HL-60 (cell line): ENCODE data around the gene PDLIM5.

Experiments
- DNase-seq, 2 experiments: peaks; one replicate each; pipeline ENCODE4 v3.0.0-alpha.2; 2010 to 2020; ENCODE audit warnings: low read depth in 1 of 2, low spot score in 1 of 2
- H3K27ac ChIP-seq: fragments of 250-450 bp; sonication (Bioruptor Pico); replicated peaks from 2 replicates; pipeline ENCODE4 v1.5.1; 2020; ENCODE audit warnings: mild to moderate bottlenecking, moderate library complexity
- H3K27me3 ChIP-seq: fragments of 250-450 bp; sonication (Bioruptor Pico); 2 replicates; pipeline ENCODE4 v1.5.1; 2021; ENCODE audit warnings: mild to moderate bottlenecking, moderate library complexity; ENCODE audit not compliant: insufficient read depth, poor library complexity, severe bottlenecking
- H3K4me3 ChIP-seq: replicated peaks from 2 replicates; pipeline ENCODE4 v1.5.1; 2011; ENCODE audit warnings: mild to moderate bottlenecking, control low read depth, low read length; ENCODE audit not compliant: insufficient read depth
- CTCF ChIP-seq: IDR thresholded peaks from one replicate; pipeline ENCODE4 v1.5.1; 2011; ENCODE audit warnings: low read length, control low read depth, inconsistent platforms; ENCODE audit not compliant: insufficient read depth
- GABPA ChIP-seq: IDR thresholded peaks from 2 replicates; pipeline ENCODE4 v1.6.1; 2012; ENCODE audit warnings: low read depth
- POLR2AphosphoS5 ChIP-seq: IDR thresholded peaks from 2 replicates; pipeline ENCODE4 v1.6.1; 2012; ENCODE audit warnings: low read depth
- SPI1 ChIP-seq: IDR thresholded peaks from 2 replicates; pipeline ENCODE4 v1.6.1; 2012; ENCODE audit warnings: low read depth, mild to moderate bottlenecking, borderline replicate concordance
- TF ChIP-seq, protein P1 (sequence below): IDR thresholded peaks from 2 replicates; pipeline ENCODE4 v1.6.1; 2012; ENCODE audit warnings: low read depth; ENCODE audit not compliant: insufficient replicate concordance

PDLIM5 gene

GRCh38 chr4:94472056-94472826 is 20.5 kb downstream of the PDLIM5 start:
- no peak for DNase-seq
- no peaks in the 10 kb centered on the region for H3K27me3 ChIP-seq
- no peak overlapping the region for H3K27ac ChIP-seq
- TF ChIP-seq GABPA (no peak), POLR2AphosphoS5 (no peak), SPI1 (no peak), CTCF (no peak)
- TF ChIP-seq, protein P1, sequence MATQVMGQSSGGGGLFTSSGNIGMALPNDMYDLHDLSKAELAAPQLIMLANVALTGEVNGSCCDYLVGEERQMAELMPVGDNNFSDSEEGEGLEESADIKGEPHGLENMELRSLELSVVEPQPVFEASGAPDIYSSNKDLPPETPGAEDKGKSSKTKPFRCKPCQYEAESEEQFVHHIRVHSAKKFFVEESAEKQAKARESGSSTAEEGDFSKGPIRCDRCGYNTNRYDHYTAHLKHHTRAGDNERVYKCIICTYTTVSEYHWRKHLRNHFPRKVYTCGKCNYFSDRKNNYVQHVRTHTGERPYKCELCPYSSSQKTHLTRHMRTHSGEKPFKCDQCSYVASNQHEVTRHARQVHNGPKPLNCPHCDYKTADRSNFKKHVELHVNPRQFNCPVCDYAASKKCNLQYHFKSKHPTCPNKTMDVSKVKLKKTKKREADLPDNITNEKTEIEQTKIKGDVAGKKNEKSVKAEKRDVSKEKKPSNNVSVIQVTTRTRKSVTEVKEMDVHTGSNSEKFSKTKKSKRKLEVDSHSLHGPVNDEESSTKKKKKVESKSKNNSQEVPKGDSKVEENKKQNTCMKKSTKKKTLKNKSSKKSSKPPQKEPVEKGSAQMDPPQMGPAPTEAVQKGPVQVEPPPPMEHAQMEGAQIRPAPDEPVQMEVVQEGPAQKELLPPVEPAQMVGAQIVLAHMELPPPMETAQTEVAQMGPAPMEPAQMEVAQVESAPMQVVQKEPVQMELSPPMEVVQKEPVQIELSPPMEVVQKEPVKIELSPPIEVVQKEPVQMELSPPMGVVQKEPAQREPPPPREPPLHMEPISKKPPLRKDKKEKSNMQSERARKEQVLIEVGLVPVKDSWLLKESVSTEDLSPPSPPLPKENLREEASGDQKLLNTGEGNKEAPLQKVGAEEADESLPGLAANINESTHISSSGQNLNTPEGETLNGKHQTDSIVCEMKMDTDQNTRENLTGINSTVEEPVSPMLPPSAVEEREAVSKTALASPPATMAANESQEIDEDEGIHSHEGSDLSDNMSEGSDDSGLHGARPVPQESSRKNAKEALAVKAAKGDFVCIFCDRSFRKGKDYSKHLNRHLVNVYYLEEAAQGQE = no peak
- no peak overlapping the region for H3K4me3 ChIP-seq

DNA sequence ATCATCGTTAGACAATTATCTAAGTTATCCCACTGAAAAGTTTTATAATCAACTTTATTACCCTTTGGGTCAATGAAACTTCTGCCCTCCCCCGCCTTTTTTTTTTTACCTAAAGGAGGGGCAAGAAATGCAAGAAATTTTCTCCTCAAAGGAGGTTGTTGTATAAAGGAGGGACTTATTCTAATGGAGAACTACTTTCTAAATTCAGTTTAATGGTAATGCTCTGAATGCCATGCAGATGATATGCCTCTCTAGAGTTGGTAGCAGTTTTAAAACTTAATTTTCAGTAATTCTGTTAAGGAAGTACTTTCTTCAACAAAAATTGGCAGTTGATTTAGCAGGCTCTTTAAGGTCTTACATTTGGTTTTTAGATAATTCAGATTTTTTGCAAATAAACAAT is 23.3 kb downstream of the PDLIM5 start:
- TF ChIP-seq SPI1 (no peak), CTCF (no peak), GABPA (no peak), POLR2AphosphoS5 (no peak)
- TF ChIP-seq, protein P1 = no peak
- no peak overlapping the region for H3K27ac ChIP-seq
- H3K27me3 ChIP-seq = no peaks in the 10 kb centered on the region
- H3K4me3 ChIP-seq = no peak overlapping the region
- no peak for DNase-seq

DNA sequence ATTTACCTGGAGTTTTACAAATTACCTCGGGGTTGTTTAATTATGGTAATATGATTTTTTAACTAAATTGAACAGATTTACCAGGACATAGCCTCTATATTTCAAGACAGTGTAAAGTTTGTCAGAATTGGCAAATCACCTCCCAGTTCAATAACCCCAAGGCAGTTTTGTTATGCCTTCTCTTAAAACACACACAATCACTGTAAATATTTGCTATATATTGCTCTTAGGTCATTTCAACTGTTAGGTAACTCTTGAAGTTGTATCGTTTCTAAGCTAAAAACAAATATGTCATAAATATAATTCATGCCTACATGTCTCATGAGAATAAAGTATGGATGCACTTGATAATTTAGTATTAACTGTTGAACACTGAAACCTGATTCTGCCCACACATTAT is 24.1 kb downstream of the PDLIM5 start:
- no peak for TF ChIP-seq CTCF
- TF ChIP-seq GABPA = no peak
- no peak for TF ChIP-seq SPI1
- TF ChIP-seq, protein P1 = no peak
- TF ChIP-seq POLR2AphosphoS5 = no peak
- Histone ChIP-seq H3K27ac (no peak overlapping the region), H3K4me3 (no peak overlapping the region), H3K27me3 (no peaks in the 10 kb centered on the region)
- no peak for DNase-seq
